ENCODE data around the gene CLDN9. TPM values are rescaled to one million over a fixed set of nuclear protein-coding genes. Genes with fewer than 3 reads are reported as not detected.
A peak's percentile ranks its signal among the peaks of the same experiment; 100 is the strongest.

Gene CLDN9
- total and polyA plus RNA-seq, 9 of the 15 experiments (the other 6 are each of a cell fraction or from before 2014, with no cell fraction given), result 0.12 to 0.44 (median 0.22) TPM; not detected in 4

GRCh38 chr16:3015865-3016521 lies 3.3 kb downstream of the CLDN9 start:
- BruUV-seq (replicated peaks), result no TSS peak
- Histone ChIP-seq H3K4me1 (replicated peaks in 1 of 2; ENCODE audit: control insufficient read depth in 2 of 2, insufficient read depth in 2 of 2, low read length in 2 of 2) (peaks cover 23 to 87% of the 10 kb centered on the region in 2 experiments), H3K9ac (ENCODE audit: insufficient read depth in 1 of 2, low read depth in 2 of 2, low read length in 2 of 2) (peak overlapping the region; percentile 5 to 87; a peak in 2 of 4 replicates), H3K36me3 (ENCODE audit: control insufficient read depth, insufficient read depth, low read length) (no peaks in the 10 kb centered on the region), H3K79me2 (ENCODE audit: control insufficient read depth, insufficient read depth, low read length) (peaks cover 8% of the 10 kb centered on the region), H2AFZ (ENCODE audit: low read depth, low read length) (peak overlapping the region; percentile 41; the same call in 1 of the 2 replicates), H3K4me2 (ENCODE audit: insufficient read depth, low read length) (peak overlapping the region; percentile 42), H3K9me1 (ENCODE audit: control insufficient read depth, insufficient read depth, low read length) (peaks cover 3% of the 10 kb centered on the region), H3K9me3 (replicated peaks; ENCODE audit: control insufficient read depth, insufficient read depth, low read depth, low read length) (no peaks in the 10 kb centered on the region), H4K20me1 (replicated peaks; ENCODE audit: control insufficient read depth, insufficient read depth, low read length) (0 out of 2 replicates have a peak, but pooled peaks cover 4% of the 10 kb centered on the region), H3K27ac (ENCODE audit: extremely low read depth, low read depth, low read length) (peak overlapping the region; percentile 41), H3K27me3 (ENCODE audit: control insufficient read depth in 2 of 2, insufficient read depth in 2 of 2, low read length in 2 of 2) (no peaks in the 10 kb centered on the region), H3K4me3 (no peak overlapping the region)
- FAIRE-seq (peak; percentile 90), ATAC-seq (peak; percentile 32), DNase-seq (ENCODE audit: extremely low read depth in 1 of 4, low spot score in 3 of 4) (peak; percentile 37 to 79 (median 54))
- 48% methylated on average over 13 of the region's 13 CpGs for WGBS (ENCODE audit: insufficient coverage, low coverage, missing lambda C conversion rate)
- ChIA-PET POLR2A (interaction anchor here (0.6 to 0.9 kb wide), 2 partner anchors 9 to 22 kb away, joined by 3 read pairs; no protein-coding TSS in a partner anchor), CTCF (ENCODE audit: low intra/inter-chr PET ratio) (no interaction called here)
- in situ Hi-C loops (cut with MboI), result no loop called here
- intact Hi-C loops (cut with micrococcal nuclease), result no loop called here
- TF ChIP-seq HINFP (tag; conservative IDR thresholded peaks at IDR 0.05; ENCODE audit: low read depth) (no peak), RFX7 (CRISPR knock-in tag; IDR thresholded peaks at IDR 0.05) (no peak), SUPT5H (IDR thresholded peaks at IDR 0.05) (no peak), RBM14 (IDR thresholded peaks at IDR 0.05; ENCODE audit: borderline replicate concordance, insufficient read depth, low read depth, low read length) (no peak), WHSC1 (IDR thresholded peaks at IDR 0.05; ENCODE audit: low read length) (no peak), ATF2 (CRISPR knock-in tag; IDR thresholded peaks at IDR 0.05) (no peak)
- TF ChIP-seq, protein P1, sequence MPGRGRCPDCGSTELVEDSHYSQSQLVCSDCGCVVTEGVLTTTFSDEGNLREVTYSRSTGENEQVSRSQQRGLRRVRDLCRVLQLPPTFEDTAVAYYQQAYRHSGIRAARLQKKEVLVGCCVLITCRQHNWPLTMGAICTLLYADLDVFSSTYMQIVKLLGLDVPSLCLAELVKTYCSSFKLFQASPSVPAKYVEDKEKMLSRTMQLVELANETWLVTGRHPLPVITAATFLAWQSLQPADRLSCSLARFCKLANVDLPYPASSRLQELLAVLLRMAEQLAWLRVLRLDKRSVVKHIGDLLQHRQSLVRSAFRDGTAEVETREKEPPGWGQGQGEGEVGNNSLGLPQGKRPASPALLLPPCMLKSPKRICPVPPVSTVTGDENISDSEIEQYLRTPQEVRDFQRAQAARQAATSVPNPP (IDR thresholded peaks at IDR 0.05; ENCODE audit: borderline replicate concordance, insufficient read depth, insufficient read length), result no peak
- TF ChIP-seq, protein P2, sequence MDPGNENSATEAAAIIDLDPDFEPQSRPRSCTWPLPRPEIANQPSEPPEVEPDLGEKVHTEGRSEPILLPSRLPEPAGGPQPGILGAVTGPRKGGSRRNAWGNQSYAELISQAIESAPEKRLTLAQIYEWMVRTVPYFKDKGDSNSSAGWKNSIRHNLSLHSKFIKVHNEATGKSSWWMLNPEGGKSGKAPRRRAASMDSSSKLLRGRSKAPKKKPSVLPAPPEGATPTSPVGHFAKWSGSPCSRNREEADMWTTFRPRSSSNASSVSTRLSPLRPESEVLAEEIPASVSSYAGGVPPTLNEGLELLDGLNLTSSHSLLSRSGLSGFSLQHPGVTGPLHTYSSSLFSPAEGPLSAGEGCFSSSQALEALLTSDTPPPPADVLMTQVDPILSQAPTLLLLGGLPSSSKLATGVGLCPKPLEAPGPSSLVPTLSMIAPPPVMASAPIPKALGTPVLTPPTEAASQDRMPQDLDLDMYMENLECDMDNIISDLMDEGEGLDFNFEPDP (CRISPR knock-in tag; IDR thresholded peaks at IDR 0.05), result no peak
- TF ChIP-seq, protein P3, sequence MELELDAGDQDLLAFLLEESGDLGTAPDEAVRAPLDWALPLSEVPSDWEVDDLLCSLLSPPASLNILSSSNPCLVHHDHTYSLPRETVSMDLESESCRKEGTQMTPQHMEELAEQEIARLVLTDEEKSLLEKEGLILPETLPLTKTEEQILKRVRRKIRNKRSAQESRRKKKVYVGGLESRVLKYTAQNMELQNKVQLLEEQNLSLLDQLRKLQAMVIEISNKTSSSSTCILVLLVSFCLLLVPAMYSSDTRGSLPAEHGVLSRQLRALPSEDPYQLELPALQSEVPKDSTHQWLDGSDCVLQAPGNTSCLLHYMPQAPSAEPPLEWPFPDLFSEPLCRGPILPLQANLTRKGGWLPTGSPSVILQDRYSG (tag; conservative IDR thresholded peaks at IDR 0.05; ENCODE audit: low read depth), result 0 out of 2 replicates have a peak, but pooled peaks have one; percentile 47
- TF ChIP-seq, protein P4, sequence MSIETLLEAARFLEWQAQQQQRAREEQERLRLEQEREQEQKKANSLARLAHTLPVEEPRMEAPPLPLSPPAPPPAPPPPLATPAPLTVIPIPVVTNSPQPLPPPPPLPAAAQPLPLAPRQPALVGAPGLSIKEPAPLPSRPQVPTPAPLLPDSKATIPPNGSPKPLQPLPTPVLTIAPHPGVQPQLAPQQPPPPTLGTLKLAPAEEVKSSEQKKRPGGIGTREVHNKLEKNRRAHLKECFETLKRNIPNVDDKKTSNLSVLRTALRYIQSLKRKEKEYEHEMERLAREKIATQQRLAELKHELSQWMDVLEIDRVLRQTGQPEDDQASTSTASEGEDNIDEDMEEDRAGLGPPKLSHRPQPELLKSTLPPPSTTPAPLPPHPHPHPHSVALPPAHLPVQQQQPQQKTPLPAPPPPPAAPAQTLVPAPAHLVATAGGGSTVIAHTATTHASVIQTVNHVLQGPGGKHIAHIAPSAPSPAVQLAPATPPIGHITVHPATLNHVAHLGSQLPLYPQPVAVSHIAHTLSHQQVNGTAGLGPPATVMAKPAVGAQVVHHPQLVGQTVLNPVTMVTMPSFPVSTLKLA (conservative IDR thresholded peaks at IDR 0.05), result no peak
